ENCODE measurements around the gene LIX1L. TPM values are rescaled to one million over a fixed set of nuclear protein-coding genes. Genes with fewer than 3 reads are reported as not detected.

The LIX1L gene
- total and polyA plus RNA-seq, 2 of the 13 experiments (the other 11 are each of a cell fraction or from before 2014, with no cell fraction given), result 8.1 to 24.9 TPM

DNA sequence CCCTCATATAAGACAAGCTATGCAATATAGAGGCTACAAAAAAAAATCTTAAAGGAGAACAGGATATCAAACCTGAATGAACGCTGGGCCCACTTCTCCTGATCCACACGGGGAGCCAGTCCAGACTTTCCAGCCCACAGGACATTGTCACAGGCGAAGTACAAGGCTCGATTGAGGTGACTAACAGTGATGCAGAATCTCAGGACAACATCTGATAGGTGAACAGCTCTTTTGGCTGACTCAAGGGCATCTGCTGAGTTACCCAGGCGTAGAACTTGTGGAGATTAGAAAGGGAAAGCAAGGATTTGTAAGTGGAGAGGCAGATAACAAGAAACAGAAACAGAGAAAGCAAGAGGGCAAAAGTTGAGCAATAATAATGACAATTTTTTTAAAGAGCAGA lies 41.1 kb downstream of the LIX1L start:
- H4K20me1 ChIP-seq (ENCODE audit: insufficient read depth, low read length), result no peaks in the 10 kb centered on the region
- H3K4me3 ChIP-seq (replicated peaks in 1 of 3; ENCODE audit: insufficient read depth in 1 of 3, low read depth in 2 of 3, low read length in 3 of 3), result no peak overlapping the region
- DNase-seq (ENCODE audit: low spot score), result no peak
- H3K9ac ChIP-seq (ENCODE audit: insufficient read depth, low read depth, low read length), result no peak overlapping the region; the same call in 1 of the 2 replicates
- H3K4me1 ChIP-seq (ENCODE audit: insufficient read depth, low read length), result peaks cover 18% of the 10 kb centered on the region
- no peak for ATAC-seq
- no peaks in the 10 kb centered on the region; a peak in 1 of 5 replicates for H3K27me3 ChIP-seq (ENCODE audit: control insufficient read depth in 1 of 2, insufficient read depth in 2 of 2, low read length in 2 of 2)
- H2AFZ ChIP-seq (ENCODE audit: low read length), result no peak overlapping the region
- TF ChIP-seq, protein P1, sequence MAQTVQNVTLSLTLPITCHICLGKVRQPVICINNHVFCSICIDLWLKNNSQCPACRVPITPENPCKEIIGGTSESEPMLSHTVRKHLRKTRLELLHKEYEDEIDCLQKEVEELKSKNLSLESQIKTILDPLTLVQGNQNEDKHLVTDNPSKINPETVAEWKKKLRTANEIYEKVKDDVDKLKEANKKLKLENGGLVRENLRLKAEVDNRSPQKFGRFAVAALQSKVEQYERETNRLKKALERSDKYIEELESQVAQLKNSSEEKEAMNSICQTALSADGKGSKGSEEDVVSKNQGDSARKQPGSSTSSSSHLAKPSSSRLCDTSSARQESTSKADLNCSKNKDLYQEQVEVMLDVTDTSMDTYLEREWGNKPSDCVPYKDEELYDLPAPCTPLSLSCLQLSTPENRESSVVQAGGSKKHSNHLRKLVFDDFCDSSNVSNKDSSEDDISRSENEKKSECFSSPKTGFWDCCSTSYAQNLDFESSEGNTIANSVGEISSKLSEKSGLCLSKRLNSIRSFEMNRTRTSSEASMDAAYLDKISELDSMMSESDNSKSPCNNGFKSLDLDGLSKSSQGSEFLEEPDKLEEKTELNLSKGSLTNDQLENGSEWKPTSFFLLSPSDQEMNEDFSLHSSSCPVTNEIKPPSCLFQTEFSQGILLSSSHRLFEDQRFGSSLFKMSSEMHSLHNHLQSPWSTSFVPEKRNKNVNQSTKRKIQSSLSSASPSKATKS (CRISPR knock-in tag; IDR thresholded peaks at IDR 0.05), result no peak
- TF ChIP-seq, protein P2, sequence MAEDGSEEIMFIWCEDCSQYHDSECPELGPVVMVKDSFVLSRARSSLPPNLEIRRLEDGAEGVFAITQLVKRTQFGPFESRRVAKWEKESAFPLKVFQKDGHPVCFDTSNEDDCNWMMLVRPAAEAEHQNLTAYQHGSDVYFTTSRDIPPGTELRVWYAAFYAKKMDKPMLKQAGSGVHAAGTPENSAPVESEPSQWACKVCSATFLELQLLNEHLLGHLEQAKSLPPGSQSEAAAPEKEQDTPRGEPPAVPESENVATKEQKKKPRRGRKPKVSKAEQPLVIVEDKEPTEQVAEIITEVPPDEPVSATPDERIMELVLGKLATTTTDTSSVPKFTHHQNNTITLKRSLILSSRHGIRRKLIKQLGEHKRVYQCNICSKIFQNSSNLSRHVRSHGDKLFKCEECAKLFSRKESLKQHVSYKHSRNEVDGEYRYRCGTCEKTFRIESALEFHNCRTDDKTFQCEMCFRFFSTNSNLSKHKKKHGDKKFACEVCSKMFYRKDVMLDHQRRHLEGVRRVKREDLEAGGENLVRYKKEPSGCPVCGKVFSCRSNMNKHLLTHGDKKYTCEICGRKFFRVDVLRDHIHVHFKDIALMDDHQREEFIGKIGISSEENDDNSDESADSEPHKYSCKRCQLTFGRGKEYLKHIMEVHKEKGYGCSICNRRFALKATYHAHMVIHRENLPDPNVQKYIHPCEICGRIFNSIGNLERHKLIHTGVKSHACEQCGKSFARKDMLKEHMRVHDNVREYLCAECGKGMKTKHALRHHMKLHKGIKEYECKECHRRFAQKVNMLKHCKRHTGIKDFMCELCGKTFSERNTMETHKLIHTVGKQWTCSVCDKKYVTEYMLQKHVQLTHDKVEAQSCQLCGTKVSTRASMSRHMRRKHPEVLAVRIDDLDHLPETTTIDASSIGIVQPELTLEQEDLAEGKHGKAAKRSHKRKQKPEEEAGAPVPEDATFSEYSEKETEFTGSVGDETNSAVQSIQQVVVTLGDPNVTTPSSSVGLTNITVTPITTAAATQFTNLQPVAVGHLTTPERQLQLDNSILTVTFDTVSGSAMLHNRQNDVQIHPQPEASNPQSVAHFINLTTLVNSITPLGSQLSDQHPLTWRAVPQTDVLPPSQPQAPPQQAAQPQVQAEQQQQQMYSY (CRISPR knock-in tag; IDR thresholded peaks at IDR 0.05), result peak; percentile 59; the same call in 1 of the 2 replicates
- BruUV-seq (replicated peaks), result no TSS peak
- H3K4me2 ChIP-seq (ENCODE audit: low read depth, low read length), result no peak overlapping the region
- H3K79me2 ChIP-seq (ENCODE audit: insufficient read depth, low read length), result peaks cover 8% of the 10 kb centered on the region
- no peak for FAIRE-seq
- H3K27ac ChIP-seq (ENCODE audit: extremely low read length, insufficient read depth, low read length), result no peak overlapping the region
- intact Hi-C loops (cut with micrococcal nuclease; ENCODE audit: unreplicated experiment), result loop anchor here (5.0 kb wide), 1 partner anchor 91 kb away; no protein-coding TSS in a partner anchor
- no peaks in the 10 kb centered on the region for H3K9me3 ChIP-seq (ENCODE audit: low read length)
- H3K36me3 ChIP-seq (replicated peaks in 1 of 2; ENCODE audit: control insufficient read depth in 1 of 2, insufficient read depth in 2 of 2, low read length in 2 of 2), result peaks cover 7 to 13% of the 10 kb centered on the region in 2 experiments; a peak in 4 of 5 replicates
- ChIA-PET POLR2A (interaction anchor here (1.9 kb wide), 1 partner anchor 11 kb away, joined by 7 read pairs; the partner anchor contains the start of gene RBM8A), CTCF (ENCODE audit: low intra/inter-chr PET ratio, low total read pairs) (no interaction called here)
- WGBS (ENCODE audit: low lambda C conversion rate), result 87% methylated on average over 5 of the region's 5 CpGs
- in situ Hi-C loops (cut with HindIII; ENCODE audit: extremely low pct_ligation_motif_present, low pct_unique_long_range_greater_than_20kb), result no loop called here

Measured in HepG2 (cell line).